HG03342 (cell line): Measurements from ENCODE around the gene PXDN.

Experiments
- ATAC-seq: cut with Tn5 transposase; IDR thresholded peaks from one replicate; pipeline ENCODE4 v1.9.1; 2021; ENCODE audit warnings: mild to moderate bottlenecking, moderate library complexity; ENCODE audit not compliant: unreplicated experiment

PXDN gene

GRCh38 chr2:1674276-1674675 lies 70.0 kb downstream of the PXDN start:
- no peak for ATAC-seq

GRCh38 chr2:1673160-1673944 lies 71.0 kb downstream of the PXDN start:
- no peak for ATAC-seq

GRCh38 chr2:1672738-1673137 lies 71.6 kb downstream of the PXDN start:
- ATAC-seq = no peak

GRCh38 chr2:1671916-1672315 lies 72.4 kb downstream of the PXDN start:
- no peak for ATAC-seq

GRCh38 chr2:1670636-1671035 lies 73.7 kb downstream of the PXDN start:
- ATAC-seq = no peak

GRCh38 chr2:1665761-1666505 lies 78.4 kb downstream of the PXDN start:
- ATAC-seq = no peak

- no peak for ATAC-seq
These were observed 79.6 kb downstream of the PXDN start for GRCh38 chr2:1664698-1665097.

GRCh38 chr2:1664076-1664605 lies 80.2 kb downstream of the PXDN start:
- no peak for ATAC-seq

GRCh38 chr2:1663621-1664020 lies 80.7 kb downstream of the PXDN start:
- no peak for ATAC-seq

GRCh38 chr2:1662606-1663180 lies 81.6 kb downstream of the PXDN start:
- no peak for ATAC-seq

- no peak for ATAC-seq
These were observed 82.3 kb downstream of the PXDN start for GRCh38 chr2:1661891-1662605.

- ATAC-seq = no peak
These were observed 83.4 kb downstream of the PXDN start for GRCh38 chr2:1660656-1661640.

GRCh38 chr2:1659951-1660565 lies 84.3 kb downstream of the PXDN start:
- ATAC-seq = no peak

GRCh38 chr2:1658394-1659151 lies 85.7 kb downstream of the PXDN start:
- no peak for ATAC-seq

- ATAC-seq = no peak
These were observed 87.1 kb downstream of the PXDN start for GRCh38 chr2:1656961-1657841.

GRCh38 chr2:1656326-1656960 lies 87.9 kb downstream of the PXDN start:
- ATAC-seq = no peak

GRCh38 chr2:1655461-1655860 lies 88.9 kb downstream of the PXDN start:
- no peak for ATAC-seq
